Mesothelial cell of epicardium (in vitro differentiated cells): ENCODE data around the gene CD52. TPM values are rescaled to one million over a fixed set of nuclear protein-coding genes. Genes with fewer than 3 reads are reported as not detected.
"Not testable (repeated sequence)": the region's sequence is repeated elsewhere in the genome, so short reads cannot be mapped to it uniquely, and the experiment has no call there.

ENCODE experiments used
- DNase-seq, 2 experiments: peaks; one replicate each; pipeline ENCODE4 v3.0.0; 2021; ENCODE audit warnings: low spot score in 2 of 2; ENCODE audit not compliant: unreplicated experiment in 2 of 2
- H3K27ac Mint-ChIP-seq: 2 replicates; pipeline ENCODE4 v1.8.0; 2021; ENCODE audit warnings: mixed read lengths
- H3K27me3 Mint-ChIP-seq: 2 replicates; pipeline ENCODE4 v1.8.0; 2021; ENCODE audit warnings: low read depth, mixed read lengths
- H3K36me3 Mint-ChIP-seq: 2 replicates; pipeline ENCODE4 v1.8.0; 2021; ENCODE audit warnings: mixed read lengths
- H3K4me1 Mint-ChIP-seq: 2 replicates; pipeline ENCODE4 v1.8.0; 2021; ENCODE audit warnings: mixed read lengths
- H3K4me3 Mint-ChIP-seq: 2 replicates; pipeline ENCODE4 v1.8.0; 2021; ENCODE audit warnings: mild to moderate bottlenecking, moderate library complexity, mixed read lengths
- H3K9me3 Mint-ChIP-seq: 2 replicates; pipeline ENCODE4 v1.8.0; 2021; ENCODE audit warnings: mixed read lengths
- total RNA-seq: library from RNA; stranded (reverse); gene quantifications from 3 replicates; pipeline ENCODE4 v1.2.1, GENCODE V29; 2021
- TF ChIP-seq, protein P1 (sequence below): fragments of 200-600 bp; sonication (generic); IDR thresholded peaks from one replicate; pipeline ENCODE4 v1.5.0; 2021; ENCODE audit warnings: antibody characterized with exemption; ENCODE audit not compliant: unreplicated experiment

Gene CD52
- total RNA-seq, 1 donor from 2014 or later: 1.6 TPM

DNA sequence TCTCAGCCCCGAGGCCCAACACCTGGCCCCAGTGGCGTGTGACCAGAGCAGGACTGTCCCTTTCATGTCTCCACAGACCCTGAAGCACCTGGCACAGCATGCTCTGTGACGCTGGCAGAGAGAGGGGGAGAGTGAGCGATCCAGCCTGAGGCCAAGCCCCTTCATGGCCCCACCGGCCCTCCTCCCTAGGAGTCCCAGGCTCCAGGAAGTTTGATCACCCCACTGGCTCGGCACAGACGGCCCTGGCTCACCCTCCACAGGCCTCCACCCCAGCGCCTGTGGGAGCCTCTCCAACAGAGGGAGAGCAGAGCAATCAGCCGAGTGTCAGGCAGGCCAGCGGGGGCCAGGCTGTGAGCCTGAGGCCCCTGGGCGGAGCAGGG, 26.9 kb upstream of the CD52 start:
- peaks cover 2% of the 10 kb centered on the region for H3K36me3 Mint-ChIP-seq
- H3K27ac Mint-ChIP-seq: no peak overlapping the region
- no peaks in the 10 kb centered on the region for H3K9me3 Mint-ChIP-seq
- no peaks in the 10 kb centered on the region for H3K27me3 Mint-ChIP-seq
- no peak for DNase-seq
- TF ChIP-seq, protein P1, sequence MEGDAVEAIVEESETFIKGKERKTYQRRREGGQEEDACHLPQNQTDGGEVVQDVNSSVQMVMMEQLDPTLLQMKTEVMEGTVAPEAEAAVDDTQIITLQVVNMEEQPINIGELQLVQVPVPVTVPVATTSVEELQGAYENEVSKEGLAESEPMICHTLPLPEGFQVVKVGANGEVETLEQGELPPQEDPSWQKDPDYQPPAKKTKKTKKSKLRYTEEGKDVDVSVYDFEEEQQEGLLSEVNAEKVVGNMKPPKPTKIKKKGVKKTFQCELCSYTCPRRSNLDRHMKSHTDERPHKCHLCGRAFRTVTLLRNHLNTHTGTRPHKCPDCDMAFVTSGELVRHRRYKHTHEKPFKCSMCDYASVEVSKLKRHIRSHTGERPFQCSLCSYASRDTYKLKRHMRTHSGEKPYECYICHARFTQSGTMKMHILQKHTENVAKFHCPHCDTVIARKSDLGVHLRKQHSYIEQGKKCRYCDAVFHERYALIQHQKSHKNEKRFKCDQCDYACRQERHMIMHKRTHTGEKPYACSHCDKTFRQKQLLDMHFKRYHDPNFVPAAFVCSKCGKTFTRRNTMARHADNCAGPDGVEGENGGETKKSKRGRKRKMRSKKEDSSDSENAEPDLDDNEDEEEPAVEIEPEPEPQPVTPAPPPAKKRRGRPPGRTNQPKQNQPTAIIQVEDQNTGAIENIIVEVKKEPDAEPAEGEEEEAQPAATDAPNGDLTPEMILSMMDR: no peak
- no peak overlapping the region for H3K4me3 Mint-ChIP-seq
- no peaks in the 10 kb centered on the region for H3K4me1 Mint-ChIP-seq

DNA sequence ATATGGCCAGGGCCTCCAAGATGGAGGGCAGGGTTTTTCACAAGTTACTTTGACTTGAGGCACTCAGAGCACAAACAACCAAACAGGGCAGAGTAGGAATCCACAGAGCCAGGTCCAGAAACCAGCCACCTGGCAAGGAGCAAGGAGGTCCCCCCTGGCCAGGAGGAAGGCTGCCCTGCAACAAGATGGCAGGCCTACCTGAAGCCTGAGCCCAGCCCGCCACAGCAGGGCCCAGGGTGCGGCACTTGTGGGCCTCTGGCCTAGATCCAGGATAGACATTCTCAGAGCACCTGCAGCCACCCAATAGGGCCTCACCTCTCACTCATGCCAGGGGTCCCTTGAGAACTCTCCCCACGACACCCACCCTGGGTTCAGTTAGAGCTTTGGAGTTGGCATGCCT, 26.3 kb upstream of the CD52 start:
- DNase-seq: no peak
- peaks cover 2% of the 10 kb centered on the region for H3K36me3 Mint-ChIP-seq
- H3K27me3 Mint-ChIP-seq: no peaks in the 10 kb centered on the region
- H3K9me3 Mint-ChIP-seq: no peaks in the 10 kb centered on the region
- H3K27ac Mint-ChIP-seq: no peak overlapping the region
- H3K4me3 Mint-ChIP-seq: no peak overlapping the region
- H3K4me1 Mint-ChIP-seq: no peaks in the 10 kb centered on the region
- TF ChIP-seq, protein P1: no peak

DNA sequence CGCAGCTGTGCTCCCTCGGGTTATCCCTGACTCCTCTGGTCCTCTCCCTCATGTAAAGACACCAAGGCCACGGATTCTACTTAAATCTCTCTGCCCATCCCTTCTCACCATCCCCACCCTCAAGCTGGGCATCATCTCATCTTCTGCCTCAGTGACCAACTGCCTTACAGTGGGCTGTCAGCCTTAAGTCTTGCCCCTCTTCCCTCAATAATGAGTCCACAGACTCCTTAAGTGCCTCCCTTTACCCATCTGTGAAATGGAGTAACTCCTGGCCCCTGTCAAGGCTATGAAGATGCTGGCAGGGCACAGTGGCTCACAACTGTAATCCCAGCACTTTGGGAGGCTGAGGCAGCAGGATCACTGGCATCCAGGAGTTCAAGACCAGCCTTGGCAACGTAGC, 25.8 kb upstream of the CD52 start:
- Mint-ChIP-seq H3K9me3 (no peaks in the 10 kb centered on the region), H3K4me1 (no peaks in the 10 kb centered on the region), H3K4me3 (no peak overlapping the region), H3K36me3 (peaks cover 2% of the 10 kb centered on the region), H3K27ac (no peak overlapping the region), H3K27me3 (no peaks in the 10 kb centered on the region)
- DNase-seq: no peak
- TF ChIP-seq, protein P1: no peak

DNA sequence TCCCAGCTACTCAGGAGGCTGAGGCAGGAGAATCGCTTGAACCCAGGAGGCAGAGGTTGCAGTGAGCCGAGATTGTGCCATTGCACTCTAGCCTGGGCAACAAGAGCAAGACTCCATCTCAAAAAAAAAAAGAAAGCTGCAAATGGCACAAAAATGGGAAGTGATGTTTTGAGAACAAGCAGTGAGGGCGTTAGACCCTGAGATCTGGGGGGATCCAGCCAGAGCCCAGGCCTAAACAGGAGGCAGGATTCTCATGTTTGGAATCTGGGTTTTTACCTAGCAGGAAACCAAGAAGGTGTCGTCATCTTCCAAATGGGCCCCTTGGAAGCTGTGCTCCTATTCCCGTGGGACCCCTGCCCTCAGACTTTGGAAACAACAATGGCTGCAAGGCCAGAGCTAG, 25.0 kb upstream of the CD52 start:
- H3K27ac Mint-ChIP-seq, H3K4me3 Mint-ChIP-seq, DNase-seq, H3K36me3 Mint-ChIP-seq, H3K9me3 Mint-ChIP-seq, H3K27me3 Mint-ChIP-seq, H3K4me1 Mint-ChIP-seq: not testable (repeated sequence)

DNA sequence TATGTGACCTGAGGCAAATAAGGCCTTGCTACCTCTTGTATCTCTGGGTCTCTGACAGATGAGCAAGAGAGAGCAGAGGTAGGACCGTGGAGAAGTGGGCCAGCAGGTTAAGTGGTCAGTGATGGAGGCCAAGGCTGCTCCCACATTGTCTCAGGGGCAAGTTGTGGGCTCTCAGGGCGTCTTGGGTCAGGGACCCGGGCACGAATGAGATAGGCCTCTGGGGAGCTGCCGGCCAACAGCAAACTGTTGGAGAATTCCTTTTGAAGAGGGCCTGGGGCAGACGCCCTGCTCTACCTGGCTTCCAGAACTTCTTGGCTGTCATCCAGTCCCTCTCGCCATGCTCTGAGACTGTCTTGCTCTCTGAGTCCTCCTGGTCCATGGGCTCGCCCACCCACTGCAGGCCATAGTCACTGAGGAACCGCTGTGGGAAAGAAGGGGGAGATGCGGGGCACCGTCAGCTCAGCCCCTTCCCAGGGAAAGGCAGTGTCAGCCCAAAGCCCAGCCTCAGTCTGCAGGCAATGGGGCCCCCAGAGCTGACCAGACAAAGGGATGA, 23.8 kb upstream of the CD52 start:
- Mint-ChIP-seq H3K4me3 (no peak overlapping the region), H3K9me3 (no peaks in the 10 kb centered on the region), H3K4me1 (peaks cover 3% of the 10 kb centered on the region), H3K27ac (no peak overlapping the region), H3K36me3 (peaks cover 2% of the 10 kb centered on the region), H3K27me3 (no peaks in the 10 kb centered on the region)
- TF ChIP-seq, protein P1: no peak
- DNase-seq: no peak

DNA sequence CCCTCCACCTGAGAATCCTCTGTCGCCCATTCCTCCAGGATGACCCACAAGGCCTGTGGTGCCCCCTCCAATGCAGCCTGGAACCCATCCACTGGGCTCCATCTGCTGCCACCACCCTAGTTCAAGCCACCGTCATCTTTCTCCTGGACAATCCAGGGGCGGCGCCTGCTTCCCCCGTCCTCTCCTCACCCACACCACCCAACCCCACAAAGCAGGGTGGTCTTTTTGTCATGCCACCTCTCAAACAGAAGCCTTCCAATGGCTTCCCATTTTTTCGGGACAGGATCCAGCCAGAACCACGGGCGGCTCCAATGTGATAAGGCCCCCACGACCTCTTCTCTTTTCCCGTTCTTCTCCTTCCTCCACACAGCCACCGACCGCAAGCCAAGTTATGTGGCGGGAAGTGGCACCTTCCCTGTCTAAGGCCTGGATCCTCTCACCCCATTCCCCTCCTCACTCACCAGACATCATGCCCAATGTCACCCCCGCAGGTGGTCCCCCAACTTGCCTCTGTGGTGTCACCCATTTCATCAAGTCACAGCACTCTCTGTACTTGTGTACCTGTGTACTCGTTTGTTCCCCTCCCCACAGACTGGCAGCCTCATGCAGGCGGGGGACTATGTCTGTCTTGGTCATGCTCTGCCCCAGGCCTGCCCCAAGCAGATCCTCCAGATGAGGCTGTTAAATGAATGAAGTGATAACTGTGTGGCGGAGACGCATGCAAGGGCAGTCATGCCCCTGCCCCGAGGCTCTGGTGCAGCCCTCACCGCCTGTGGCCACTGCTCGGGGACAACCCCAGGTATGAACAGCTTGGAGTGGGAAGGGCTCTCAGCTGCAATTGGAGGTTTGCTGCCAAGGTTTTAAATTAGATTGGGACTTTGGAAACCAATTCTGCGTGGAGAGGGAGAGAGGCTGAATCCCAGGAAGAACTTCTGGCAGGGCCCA, 22.3 kb upstream of the CD52 start:
- peaks cover 2% of the 10 kb centered on the region for H3K36me3 Mint-ChIP-seq
- DNase-seq: no peak
- H3K4me3 Mint-ChIP-seq: no peak overlapping the region
- no peaks in the 10 kb centered on the region for H3K27me3 Mint-ChIP-seq
- H3K9me3 Mint-ChIP-seq: no peaks in the 10 kb centered on the region
- no peak overlapping the region for H3K27ac Mint-ChIP-seq
- TF ChIP-seq, protein P1: no peak
- peaks cover 3% of the 10 kb centered on the region for H3K4me1 Mint-ChIP-seq
